SK-N-SH (cell line): ENCODE measurements around the gene YES1.

ENCODE experiments used
- FOXJ3 ChIP-seq: sonication (generic); formaldehyde crosslinking; IDR thresholded peaks from 2 replicates; pipeline ENCODE4 v1.5.1; 2020; ENCODE audit warnings: mild to moderate bottlenecking, missing genetic modification reagents
- MAX ChIP-seq: IDR thresholded peaks from 2 replicates; pipeline ENCODE4 v1.4.0; 2012; ENCODE audit warnings: low read depth
- MXI1 ChIP-seq: IDR thresholded peaks from 2 replicates; pipeline ENCODE4 v1.6.1; 2012; ENCODE audit warnings: mild to moderate bottlenecking, low read depth, low read length, improper control_type of control experiment
- RAD21 ChIP-seq: IDR thresholded peaks from 2 replicates; pipeline ENCODE4 v1.6.1; 2012; ENCODE audit warnings: mild to moderate bottlenecking, low read length
- TEAD4 ChIP-seq: IDR thresholded peaks from 2 replicates; pipeline ENCODE4 v1.4.0; 2012; ENCODE audit warnings: mild to moderate bottlenecking, borderline replicate concordance; ENCODE audit not compliant: insufficient read depth
- USF1 ChIP-seq: IDR thresholded peaks from 2 replicates; pipeline ENCODE4 v1.4.0; 2012; ENCODE audit warnings: low read depth, borderline replicate concordance
- YY1 ChIP-seq: IDR thresholded peaks from 2 replicates; pipeline ENCODE4 v1.4.0; 2012; ENCODE audit warnings: low read depth, mild to moderate bottlenecking

- TF ChIP-seq RAD21 (no peak), MXI1 (no peak), MAX (no peak), TEAD4 (no peak), FOXJ3 (CRISPR knock-in tag) (no peak), USF1 (no peak), YY1 (no peak)
These were observed 33.7 kb downstream of the YES1 start for GRCh38 chr18:778194-778927.
